HG02938 (cell line): ENCODE results near the gene FAM83C.
"Not testable (repeated sequence)": the region's sequence is repeated elsewhere in the genome, so short reads cannot be mapped to it uniquely, and the experiment has no call there.

Experiments
- ATAC-seq: cut with Tn5 transposase; IDR thresholded peaks from one replicate; pipeline ENCODE4 v1.9.1; 2021; ENCODE audit warnings: mild to moderate bottlenecking, moderate library complexity; ENCODE audit not compliant: unreplicated experiment

Gene FAM83C

GRCh38 chr20:35319192-35319870, 27.1 kb upstream of the FAM83C start:
- no peak for ATAC-seq

GRCh38 chr20:35318502-35319157, 26.4 kb upstream of the FAM83C start:
- ATAC-seq: no peak

- no peak for ATAC-seq
These were observed 25.4 kb upstream of the FAM83C start for GRCh38 chr20:35317416-35318210.

GRCh38 chr20:35316086-35316485, 23.9 kb upstream of the FAM83C start:
- no peak for ATAC-seq

- ATAC-seq: not testable (repeated sequence)
These were observed 23.4 kb upstream of the FAM83C start for GRCh38 chr20:35315632-35316020.

GRCh38 chr20:35314816-35315631, 22.8 kb upstream of the FAM83C start:
- no peak for ATAC-seq

GRCh38 chr20:35312318-35312717, 20.1 kb upstream of the FAM83C start:
- ATAC-seq: no peak

- no peak for ATAC-seq
These were observed 19.6 kb upstream of the FAM83C start for GRCh38 chr20:35311822-35312221.

- no peak for ATAC-seq
These were observed 19.2 kb upstream of the FAM83C start for GRCh38 chr20:35311409-35311808.

- no peak for ATAC-seq
These were observed 15.7 kb upstream of the FAM83C start for GRCh38 chr20:35307666-35308653.

GRCh38 chr20:35306931-35307517, 14.8 kb upstream of the FAM83C start:
- ATAC-seq: no peak

GRCh38 chr20:35305682-35306556, 13.7 kb upstream of the FAM83C start:
- no peak for ATAC-seq

GRCh38 chr20:35304956-35305355, 12.7 kb upstream of the FAM83C start:
- no peak for ATAC-seq

- ATAC-seq: no peak
These were observed 11.7 kb upstream of the FAM83C start for GRCh38 chr20:35303735-35304491.

- ATAC-seq: no peak
These were observed 11.1 kb upstream of the FAM83C start for GRCh38 chr20:35303382-35303734.

- ATAC-seq: no peak
These were observed 10.5 kb upstream of the FAM83C start for GRCh38 chr20:35302421-35303335.

- ATAC-seq: no peak
These were observed 9.2 kb upstream of the FAM83C start for GRCh38 chr20:35301426-35301825.
